Hepatic stellate cell (primary cell): ENCODE measurements around the gene ATP6V1D.
A peak's percentile ranks its signal among the peaks of the same experiment; 100 is the strongest.
"Not testable (repeated sequence)": the region's sequence is repeated elsewhere in the genome, so short reads cannot be mapped to it uniquely, and the experiment has no call there.

Source experiments
- DNase-seq: peaks from one replicate; pipeline ENCODE4 v3.0.0; 2011; ENCODE audit warnings: low spot score

Gene ATP6V1D

GRCh38 chr14:67359775-67360469, at the start of gene ATP6V1D, which contains the start of gene EIF2S1:
Gene ATP6V1D, minus strand, starts transcription at chr14:67359804. Its CDS starts 106 bp downstream, at chr14:67359698.
Gene EIF2S1, plus strand, starts transcription at chr14:67360328. Its CDS starts 4,440 bp downstream, at chr14:67364768.
- peak; percentile 96 for DNase-seq

- not testable (repeated sequence) for DNase-seq
Measured at GRCh38 chr14:67408122-67408801, 48.7 kb upstream of the ATP6V1D start.

- no peak for DNase-seq
Measured at GRCh38 chr14:67405771-67406170, 46.2 kb upstream of the ATP6V1D start.

- no peak for DNase-seq
Measured at GRCh38 chr14:67400434-67400833, 40.8 kb upstream of the ATP6V1D start.

GRCh38 chr14:67397536-67397935, 37.9 kb upstream of the ATP6V1D start:
- no peak for DNase-seq

GRCh38 chr14:67396381-67396970, 36.9 kb upstream of the ATP6V1D start:
- DNase-seq, result peak; percentile 58

GRCh38 chr14:67395876-67396189, 36.2 kb upstream of the ATP6V1D start:
- no peak for DNase-seq

- no peak for DNase-seq
Measured at GRCh38 chr14:67395086-67395875, 35.7 kb upstream of the ATP6V1D start.

- no peak for DNase-seq
Measured at GRCh38 chr14:67393689-67394088, 34.1 kb upstream of the ATP6V1D start.

- DNase-seq, result no peak
Measured at GRCh38 chr14:67392800-67393199, 33.2 kb upstream of the ATP6V1D start.

- no peak for DNase-seq
Measured at GRCh38 chr14:67392123-67392522, 32.5 kb upstream of the ATP6V1D start.

GRCh38 chr14:67391268-67391667, 31.7 kb upstream of the ATP6V1D start:
- DNase-seq, result no peak

GRCh38 chr14:67389811-67390534, 30.4 kb upstream of the ATP6V1D start:
- DNase-seq, result no peak

- DNase-seq, result no peak
Measured at GRCh38 chr14:67389275-67389674, 29.7 kb upstream of the ATP6V1D start.

GRCh38 chr14:67387195-67387594, 27.6 kb upstream of the ATP6V1D start:
- no peak for DNase-seq

GRCh38 chr14:67385618-67386017, 26.0 kb upstream of the ATP6V1D start:
- no peak for DNase-seq

GRCh38 chr14:67385120-67385519, 25.5 kb upstream of the ATP6V1D start:
- DNase-seq, result no peak

GRCh38 chr14:67377916-67378315, 18.3 kb upstream of the ATP6V1D start:
- DNase-seq, result no peak

- no peak for DNase-seq
Measured at GRCh38 chr14:67373347-67373746, 13.7 kb upstream of the ATP6V1D start.

GRCh38 chr14:67372833-67373232, 13.2 kb upstream of the ATP6V1D start:
- no peak for DNase-seq

GRCh38 chr14:67371247-67372148, 11.9 kb upstream of the ATP6V1D start:
- no peak for DNase-seq
